Nephron (organoid): Measurements from ENCODE around the gene TMEM238.
"Not testable (repeated sequence)": the region's sequence is repeated elsewhere in the genome, so short reads cannot be mapped to it uniquely, and the experiment has no call there.

ENCODE experiments used
- H3K27ac Mint-ChIP-seq, 3 experiments: 2 replicates each; pipeline ENCODE4 v1.8.0; 2020; ENCODE audit warnings: mixed read lengths in 3 of 3, mild to moderate bottlenecking in 2 of 3, moderate library complexity in 1 of 3
- H3K27me3 Mint-ChIP-seq: 2 replicates; pipeline ENCODE4 v1.8.0; 2021; ENCODE audit warnings: low read depth, mild to moderate bottlenecking, moderate library complexity, mixed read lengths
- H3K36me3 Mint-ChIP-seq: 2 replicates; pipeline ENCODE4 v1.8.0; 2020; ENCODE audit warnings: low read depth, mixed read lengths
- H3K4me1 Mint-ChIP-seq: 2 replicates; pipeline ENCODE4 v1.8.0; 2020; ENCODE audit warnings: mixed read lengths
- H3K4me3 Mint-ChIP-seq, 3 experiments: 2 replicates each; pipeline ENCODE4 v1.8.0; 2020; ENCODE audit warnings: mild to moderate bottlenecking in 3 of 3, mixed read lengths in 3 of 3, moderate library complexity in 2 of 3
- H3K9me3 Mint-ChIP-seq: 2 replicates; pipeline ENCODE4 v1.8.0; 2020; ENCODE audit warnings: mixed read lengths
- CTCF ChIP-seq, 3 experiments: fragments of 200-600 bp; sonication (generic); IDR thresholded peaks; one replicate each; pipeline ENCODE4 v1.5.0; 2021; ENCODE audit warnings: antibody characterized with exemption in 3 of 3; ENCODE audit not compliant: unreplicated experiment in 3 of 3

TMEM238 gene

DNA sequence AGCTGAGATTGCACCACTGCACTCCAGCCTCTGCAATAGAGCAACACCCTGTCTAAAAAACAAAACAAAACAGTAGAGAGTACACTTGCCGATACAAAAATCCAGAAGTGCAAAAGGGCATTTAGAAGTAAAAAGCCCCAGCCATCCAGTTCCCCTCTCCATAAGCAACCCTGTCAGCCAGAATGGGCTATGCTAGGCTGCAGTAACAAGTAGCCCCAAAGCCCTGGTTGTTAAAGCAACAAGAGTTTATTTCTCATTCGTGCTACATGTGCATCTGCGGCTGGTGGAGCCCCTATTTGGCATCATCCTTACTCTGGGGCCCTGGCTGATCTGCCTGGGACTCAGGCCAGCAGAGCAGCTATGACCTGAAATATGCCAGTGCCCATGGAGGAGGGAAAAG lies 40.4 kb upstream of the TMEM238 start:
- TF ChIP-seq CTCF (IDR thresholded peaks at IDR 0.05; ENCODE audit: unreplicated experiment in 3 of 3) = no peak

GRCh38 chr19:55423225-55424005 lies 39.3 kb upstream of the TMEM238 start:
- Mint-ChIP-seq H3K9me3 (no peaks in the 10 kb centered on the region), H3K4me1 (no peaks in the 10 kb centered on the region), H3K36me3 (no peaks in the 10 kb centered on the region), H3K27ac (no peak overlapping the region), H3K4me3 (no peak overlapping the region), H3K27me3 (peaks cover 23% of the 10 kb centered on the region)
- no peak for TF ChIP-seq CTCF (IDR thresholded peaks at IDR 0.05; ENCODE audit: unreplicated experiment in 3 of 3)

More for the DNA sequence above, 40.4 kb upstream of the TMEM238 start:
- H3K4me1 Mint-ChIP-seq = no peaks in the 10 kb centered on the region
- no peaks in the 10 kb centered on the region for H3K9me3 Mint-ChIP-seq
- no peak overlapping the region for H3K4me3 Mint-ChIP-seq
- no peaks in the 10 kb centered on the region for H3K36me3 Mint-ChIP-seq
- peaks cover 23% of the 10 kb centered on the region for H3K27me3 Mint-ChIP-seq
- H3K27ac Mint-ChIP-seq = no peak overlapping the region

DNA sequence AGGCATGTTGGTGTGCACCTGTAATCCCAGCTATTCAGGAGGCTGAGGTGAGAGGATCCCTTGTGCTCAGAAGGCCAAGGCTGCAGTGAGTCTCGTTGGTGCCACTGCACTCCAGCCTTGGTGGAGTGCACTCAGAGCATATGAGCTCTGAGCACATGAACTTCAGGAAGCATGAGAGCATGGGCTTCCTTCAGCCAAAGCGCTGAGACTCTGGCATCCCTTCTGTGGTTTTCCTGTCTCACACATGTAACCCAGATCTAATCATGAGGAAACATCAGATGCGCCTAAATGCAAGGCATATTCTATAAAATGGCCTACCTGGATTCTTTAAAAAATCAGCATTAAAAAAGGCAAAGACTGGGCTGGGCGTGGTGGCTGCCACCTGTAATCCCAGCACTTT lies 37.2 kb upstream of the TMEM238 start:
- not testable (repeated sequence) for H3K4me3 Mint-ChIP-seq, H3K27ac Mint-ChIP-seq, H3K9me3 Mint-ChIP-seq, H3K4me1 Mint-ChIP-seq, H3K36me3 Mint-ChIP-seq
- peaks cover 31% of the 10 kb centered on the region for H3K27me3 Mint-ChIP-seq

- Mint-ChIP-seq H3K27ac (no peak overlapping the region), H3K27me3 (peaks cover 26% of the 10 kb centered on the region), H3K36me3 (no peaks in the 10 kb centered on the region), H3K4me3 (no peak overlapping the region), H3K9me3 (no peaks in the 10 kb centered on the region), H3K4me1 (no peaks in the 10 kb centered on the region)
- TF ChIP-seq CTCF (IDR thresholded peaks at IDR 0.05; ENCODE audit: unreplicated experiment in 3 of 3) = no peak
Observed at GRCh38 chr19:55419624-55420236, 35.6 kb upstream of the TMEM238 start.

- Mint-ChIP-seq H3K36me3 (no peaks in the 10 kb centered on the region), H3K27ac (no peak overlapping the region), H3K9me3 (no peaks in the 10 kb centered on the region), H3K27me3 (peaks cover 26% of the 10 kb centered on the region), H3K4me3 (no peak overlapping the region), H3K4me1 (no peaks in the 10 kb centered on the region)
- no peak for TF ChIP-seq CTCF (IDR thresholded peaks at IDR 0.05; ENCODE audit: unreplicated experiment in 3 of 3)
Observed at GRCh38 chr19:55419103-55419502, 35.0 kb upstream of the TMEM238 start.

DNA sequence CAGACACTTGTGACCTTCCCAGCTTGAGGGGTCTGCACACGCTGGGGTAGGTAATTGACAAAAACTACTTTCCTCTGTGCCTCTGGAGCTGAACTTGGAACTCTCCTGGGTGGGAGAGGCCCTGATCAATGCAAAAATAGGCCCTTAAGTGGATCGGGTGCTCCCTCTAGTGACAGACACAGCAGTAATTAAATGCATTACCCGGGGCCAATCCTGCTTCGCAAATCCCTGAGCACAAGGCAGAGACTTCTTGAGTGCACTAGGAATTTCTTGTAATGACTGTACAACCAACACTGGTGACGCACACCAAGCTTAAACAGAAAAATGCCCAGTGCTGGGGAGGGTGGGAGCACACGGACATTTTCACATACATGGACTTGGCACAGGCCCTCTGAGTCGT lies 34.1 kb upstream of the TMEM238 start:
- H3K4me1 Mint-ChIP-seq = no peaks in the 10 kb centered on the region
- no peaks in the 10 kb centered on the region for H3K9me3 Mint-ChIP-seq
- H3K36me3 Mint-ChIP-seq = no peaks in the 10 kb centered on the region
- TF ChIP-seq CTCF (IDR thresholded peaks at IDR 0.05; ENCODE audit: unreplicated experiment in 3 of 3) = peak; percentile 73 to 79 (median 75)
- peaks cover 22% of the 10 kb centered on the region for H3K27me3 Mint-ChIP-seq
- H3K4me3 Mint-ChIP-seq = no peak overlapping the region
- no peak overlapping the region for H3K27ac Mint-ChIP-seq
